Measurements from ENCODE around the gene CD9. TPM values are rescaled to one million over a fixed set of nuclear protein-coding genes. Genes with fewer than 3 reads are reported as not detected.
A peak's percentile ranks its signal among the peaks of the same experiment; 100 is the strongest.

CD9 gene
- polyA plus RNA-seq, 3 donors = 7.6 to 323 (median 7.7) TPM

GRCh38 chr12:6235906-6236640 lies 35.9 kb downstream of the CD9 start:
- Mint-ChIP-seq H3K4me3 (no peak overlapping the region), H3K36me3 (peaks cover 0 to 4% of the 10 kb centered on the region in 2 donors), H3K27me3 (ENCODE audit: low read depth in 3 of 3) (peaks cover 5 to 11% (median 5%) of the 10 kb centered on the region in 3 donors), H3K4me1 (peaks cover 18% of the 10 kb centered on the region), H3K27ac (peak overlapping the region in 1 of 7 donors; percentile 43), H3K9me3 (no peaks in the 10 kb centered on the region)
- Histone ChIP-seq H4K20me1 (ENCODE audit: insufficient read depth, low read length) (no peaks in the 10 kb centered on the region), H3K4me3 (replicated peaks in 1 of 3; ENCODE audit: low read depth in 2 of 3, low read length in 3 of 3) (no peak overlapping the region), H3K36me3 (replicated peaks in 1 of 2; ENCODE audit: control insufficient read depth in 1 of 2, insufficient read depth in 2 of 2, low read length in 2 of 2) (no peaks in the 10 kb centered on the region), H3K4me2 (replicated peaks; ENCODE audit: extremely low read depth, low read length, poor library complexity, severe bottlenecking) (no peak overlapping the region), H3K79me2 (ENCODE audit: insufficient read depth, low read length) (no peaks in the 10 kb centered on the region), H2AFZ (ENCODE audit: insufficient read depth, low read depth, low read length, poor library complexity, severe bottlenecking) (no peak overlapping the region), H3K9ac (ENCODE audit: insufficient read depth, low read length, poor library complexity, severe bottlenecking) (no peak overlapping the region), H3K4me1 (ENCODE audit: control insufficient read depth in 1 of 2, insufficient read depth in 2 of 2, low read length in 2 of 2) (peaks cover 2 to 5% of the 10 kb centered on the region in 2 donors), H3K27ac (ENCODE audit: low read depth in 1 of 2, low read length in 2 of 2) (no peak overlapping the region), H3K9me3 (replicated peaks in 1 of 2; ENCODE audit: control insufficient read depth in 1 of 2, insufficient read depth in 1 of 2, low read length in 2 of 2) (no peaks in the 10 kb centered on the region), H3K27me3 (ENCODE audit: control insufficient read depth in 2 of 2, insufficient read depth in 2 of 2, low read length in 2 of 2) (no peaks in the 10 kb centered on the region)
- 100% methylated on average over 14 of the region's 22 CpGs for WGBS (ENCODE audit: insufficient coverage)
- intact Hi-C loops (cut with micrococcal nuclease) = no loop called here
- DNase-seq = no peak
- no peak for TF ChIP-seq CTCF (IDR thresholded peaks at IDR 0.05)

- H3K27me3 ChIP-seq (ENCODE audit: control insufficient read depth in 2 of 2, insufficient read depth in 2 of 2, low read length in 2 of 2) = no peaks in the 10 kb centered on the region
- H3K4me1 Mint-ChIP-seq = peaks cover 13% of the 10 kb centered on the region
- 96% methylated on average over 6 of the region's 6 CpGs for WGBS (ENCODE audit: insufficient coverage)
- no peak overlapping the region for H3K4me2 ChIP-seq (replicated peaks; ENCODE audit: extremely low read depth, low read length, poor library complexity, severe bottlenecking)
- H3K79me2 ChIP-seq (ENCODE audit: insufficient read depth, low read length) = no peaks in the 10 kb centered on the region
- no peak for DNase-seq
- peaks cover 5 to 11% (median 7%) of the 10 kb centered on the region in 3 donors for H3K27me3 Mint-ChIP-seq (ENCODE audit: low read depth in 3 of 3)
- H3K4me1 ChIP-seq (ENCODE audit: control insufficient read depth in 1 of 2, insufficient read depth in 2 of 2, low read length in 2 of 2) = no peaks in the 10 kb centered on the region
- H3K36me3 ChIP-seq (replicated peaks in 1 of 2; ENCODE audit: control insufficient read depth in 1 of 2, insufficient read depth in 2 of 2, low read length in 2 of 2) = no peaks in the 10 kb centered on the region
- no peaks in the 10 kb centered on the region for H4K20me1 ChIP-seq (ENCODE audit: insufficient read depth, low read length)
- intact Hi-C loops (cut with micrococcal nuclease) = no loop called here
- H3K9ac ChIP-seq (ENCODE audit: insufficient read depth, low read length, poor library complexity, severe bottlenecking) = no peak overlapping the region
- no peak overlapping the region for H3K27ac Mint-ChIP-seq
- no peak overlapping the region for H3K4me3 Mint-ChIP-seq
- no peak overlapping the region for H2AFZ ChIP-seq (ENCODE audit: insufficient read depth, low read depth, low read length, poor library complexity, severe bottlenecking)
- peaks cover 0 to 4% of the 10 kb centered on the region in 2 donors for H3K36me3 Mint-ChIP-seq
- H3K9me3 ChIP-seq (replicated peaks in 1 of 2; ENCODE audit: control insufficient read depth in 1 of 2, insufficient read depth in 1 of 2, low read length in 2 of 2) = no peaks in the 10 kb centered on the region
- H3K4me3 ChIP-seq (replicated peaks in 1 of 3; ENCODE audit: low read depth in 2 of 3, low read length in 3 of 3) = no peak overlapping the region
- no peaks in the 10 kb centered on the region for H3K9me3 Mint-ChIP-seq
- no peak overlapping the region for H3K27ac ChIP-seq (ENCODE audit: low read depth in 1 of 2, low read length in 2 of 2)
- TF ChIP-seq CTCF (IDR thresholded peaks at IDR 0.05) = no peak
Observed at GRCh38 chr12:6236641-6236940, 36.4 kb downstream of the CD9 start.

Measured in CD14-positive monocyte (primary cell).